HepG2 (cell line): ENCODE measurements around the gene FBXO9. TPM values are rescaled to one million over a fixed set of nuclear protein-coding genes. Genes with fewer than 3 reads are reported as not detected.

ENCODE experiments used
- GABPA ChIP-seq, 2 experiments: IDR thresholded peaks; 2 replicates each; pipeline ENCODE4 v1.6.1; 2011 to 2016; ENCODE audit warnings: low read depth in 2 of 2, low read length in 1 of 2, missing biosample characterization in 1 of 2, missing genetic modification characterization in 1 of 2
- HOXA7 ChIP-seq: sonication (generic); formaldehyde crosslinking; IDR thresholded peaks from 2 replicates; pipeline ENCODE4 v1.8.1; 2022; ENCODE audit warnings: mild to moderate bottlenecking, missing genetic modification reagents, moderate library complexity
- MEIS2 ChIP-seq: sonication (generic); formaldehyde crosslinking; IDR thresholded peaks from 2 replicates; pipeline ENCODE4 v1.9.0; 2021; ENCODE audit warnings: mild to moderate bottlenecking, missing genetic modification reagents
- MTF2 ChIP-seq: sonication (generic); formaldehyde crosslinking; IDR thresholded peaks from 2 replicates; pipeline ENCODE4 v1.5.0; 2020; ENCODE audit warnings: missing genetic modification reagents, borderline replicate concordance
- MYNN ChIP-seq: sonication (generic); formaldehyde crosslinking; IDR thresholded peaks from 2 replicates; pipeline ENCODE4 v1.4.0; 2020; ENCODE audit warnings: mild to moderate bottlenecking, low read depth, missing genetic modification reagents
- NFIB ChIP-seq: sonication (generic); formaldehyde crosslinking; IDR thresholded peaks from 2 replicates; pipeline ENCODE4 v1.9.0; 2021; ENCODE audit warnings: missing genetic modification reagents, mild to moderate bottlenecking, borderline replicate concordance
- POLR2G ChIP-seq: fragments of 200-400 bp; formaldehyde crosslinking; IDR thresholded peaks from 2 replicates; pipeline ENCODE4 v1.6.1; 2018; ENCODE audit warnings: mild to moderate bottlenecking, low read depth, low read length, moderate library complexity
- SALL2 ChIP-seq: sonication (generic); formaldehyde crosslinking; IDR thresholded peaks from 2 replicates; pipeline ENCODE4 v1.8.1; 2023; ENCODE audit warnings: mild to moderate bottlenecking, missing genetic modification reagents, inconsistent platforms
- SCMH1 ChIP-seq: sonication (generic); formaldehyde crosslinking; IDR thresholded peaks from 2 replicates; pipeline ENCODE4 v1.9.0; 2021; ENCODE audit warnings: missing genetic modification reagents, mild to moderate bottlenecking, borderline replicate concordance
- ZIK1 ChIP-seq: sonication (generic); formaldehyde crosslinking; IDR thresholded peaks from 2 replicates; pipeline ENCODE4 v1.5.0; 2020; ENCODE audit warnings: mild to moderate bottlenecking, low read depth, missing genetic modification reagents, borderline replicate concordance
- ZNF121 ChIP-seq: sonication (generic); formaldehyde crosslinking; IDR thresholded peaks from 2 replicates; pipeline ENCODE4 v1.5.0; 2020; ENCODE audit warnings: mild to moderate bottlenecking, missing genetic modification reagents
- ZNF138 ChIP-seq: sonication (generic); formaldehyde crosslinking; IDR thresholded peaks from 2 replicates; pipeline ENCODE4 v1.5.0; 2020; ENCODE audit warnings: mild to moderate bottlenecking, low read depth, missing genetic modification reagents
- ZNF329 ChIP-seq: sonication (generic); formaldehyde crosslinking; IDR thresholded peaks from 2 replicates; pipeline ENCODE4 v1.9.0; 2021; ENCODE audit warnings: low read depth, mild to moderate bottlenecking, missing genetic modification reagents
- ZNF792 ChIP-seq: IDR thresholded peaks from 2 replicates; pipeline ENCODE4 v1.6.1; 2016
- polyA plus RNA-seq, 8 experiments: library from polyadenylated mRNA; depleted of rRNA in 3 of 8; stranded (reverse) in 7 of 8; unstranded in 1 of 8; fragments of >200 nt; fragmentation: Illumina TruSeq in 4 of 8; extraction: Trizol in 4 of 8; gene quantifications; 2 replicates each; pipeline versions ENCODE4 v1.2.1 to v1.2.3, GENCODE V29; 2011 to 2016; ENCODE audit warnings: low read depth in 4 of 8, missing spikeins in 1 of 8, mixed read lengths in 1 of 8; ENCODE audit not compliant: insufficient read depth in 1 of 8
- total RNA-seq, 5 experiments: library from RNA; depleted of rRNA; stranded (reverse); fragments of >200 nt; fragmentation: Illumina TruSeq; extraction: Trizol; gene quantifications; 2 replicates each; pipeline ENCODE4 v1.2.3, GENCODE V29; 2016; ENCODE audit warnings: low read depth in 1 of 5
- TF ChIP-seq, protein P1 (sequence below): sonication (generic); formaldehyde crosslinking; IDR thresholded peaks from 2 replicates; pipeline ENCODE4 v1.4.0; 2020; ENCODE audit warnings: mild to moderate bottlenecking, missing genetic modification reagents
- TF ChIP-seq, protein P2 (sequence below): sonication (generic); formaldehyde crosslinking; IDR thresholded peaks from 2 replicates; pipeline ENCODE4 v1.4.0; 2020; ENCODE audit warnings: low read depth, mild to moderate bottlenecking, missing genetic modification reagents

FBXO9 gene
- total and polyA plus RNA-seq, 2 of the 13 experiments (the other 11 are each of a cell fraction or from before 2014, with no cell fraction given), result 64.3 to 98.4 TPM

DNA sequence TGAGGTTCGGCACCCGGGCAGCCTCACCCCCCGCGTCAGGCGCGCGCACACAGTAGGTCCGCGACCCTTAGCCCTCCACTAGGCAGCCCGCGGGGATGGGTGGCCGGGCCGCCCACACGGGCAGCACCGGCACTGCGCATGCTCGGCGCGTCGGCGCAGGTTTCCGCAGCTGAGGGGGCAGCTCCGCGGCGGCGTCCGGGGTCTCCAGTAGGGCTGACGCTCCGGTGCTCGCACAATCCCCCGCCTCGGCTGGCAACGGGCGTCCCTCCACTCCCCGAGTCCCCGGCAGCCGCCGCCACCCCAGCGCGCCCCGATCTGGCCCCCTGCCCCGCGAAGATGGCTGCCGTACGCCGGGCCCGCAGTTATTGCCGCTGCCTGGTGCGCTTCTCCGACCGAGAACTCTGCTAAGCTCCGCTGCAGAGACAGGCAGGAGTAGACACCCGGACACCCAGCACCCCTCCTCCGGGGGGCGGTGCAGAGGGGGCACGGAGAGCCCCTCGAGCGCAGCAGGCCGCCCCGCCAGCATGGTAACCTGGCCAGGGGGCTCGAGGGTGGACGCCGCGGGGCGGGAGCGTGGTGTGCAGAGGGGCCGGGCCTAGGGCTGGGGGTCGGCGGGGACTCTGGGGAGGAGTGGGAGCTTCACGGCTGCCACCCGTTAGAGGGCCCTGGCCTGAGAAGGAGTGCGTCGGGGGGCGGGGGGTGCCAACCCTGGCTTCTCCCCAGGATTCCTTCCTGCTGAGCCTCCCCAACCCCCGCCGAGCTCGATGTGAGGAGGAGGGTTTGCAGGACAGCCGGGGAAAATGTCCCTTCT is at the start of gene FBXO9 (continued):
- TF ChIP-seq, protein P1, sequence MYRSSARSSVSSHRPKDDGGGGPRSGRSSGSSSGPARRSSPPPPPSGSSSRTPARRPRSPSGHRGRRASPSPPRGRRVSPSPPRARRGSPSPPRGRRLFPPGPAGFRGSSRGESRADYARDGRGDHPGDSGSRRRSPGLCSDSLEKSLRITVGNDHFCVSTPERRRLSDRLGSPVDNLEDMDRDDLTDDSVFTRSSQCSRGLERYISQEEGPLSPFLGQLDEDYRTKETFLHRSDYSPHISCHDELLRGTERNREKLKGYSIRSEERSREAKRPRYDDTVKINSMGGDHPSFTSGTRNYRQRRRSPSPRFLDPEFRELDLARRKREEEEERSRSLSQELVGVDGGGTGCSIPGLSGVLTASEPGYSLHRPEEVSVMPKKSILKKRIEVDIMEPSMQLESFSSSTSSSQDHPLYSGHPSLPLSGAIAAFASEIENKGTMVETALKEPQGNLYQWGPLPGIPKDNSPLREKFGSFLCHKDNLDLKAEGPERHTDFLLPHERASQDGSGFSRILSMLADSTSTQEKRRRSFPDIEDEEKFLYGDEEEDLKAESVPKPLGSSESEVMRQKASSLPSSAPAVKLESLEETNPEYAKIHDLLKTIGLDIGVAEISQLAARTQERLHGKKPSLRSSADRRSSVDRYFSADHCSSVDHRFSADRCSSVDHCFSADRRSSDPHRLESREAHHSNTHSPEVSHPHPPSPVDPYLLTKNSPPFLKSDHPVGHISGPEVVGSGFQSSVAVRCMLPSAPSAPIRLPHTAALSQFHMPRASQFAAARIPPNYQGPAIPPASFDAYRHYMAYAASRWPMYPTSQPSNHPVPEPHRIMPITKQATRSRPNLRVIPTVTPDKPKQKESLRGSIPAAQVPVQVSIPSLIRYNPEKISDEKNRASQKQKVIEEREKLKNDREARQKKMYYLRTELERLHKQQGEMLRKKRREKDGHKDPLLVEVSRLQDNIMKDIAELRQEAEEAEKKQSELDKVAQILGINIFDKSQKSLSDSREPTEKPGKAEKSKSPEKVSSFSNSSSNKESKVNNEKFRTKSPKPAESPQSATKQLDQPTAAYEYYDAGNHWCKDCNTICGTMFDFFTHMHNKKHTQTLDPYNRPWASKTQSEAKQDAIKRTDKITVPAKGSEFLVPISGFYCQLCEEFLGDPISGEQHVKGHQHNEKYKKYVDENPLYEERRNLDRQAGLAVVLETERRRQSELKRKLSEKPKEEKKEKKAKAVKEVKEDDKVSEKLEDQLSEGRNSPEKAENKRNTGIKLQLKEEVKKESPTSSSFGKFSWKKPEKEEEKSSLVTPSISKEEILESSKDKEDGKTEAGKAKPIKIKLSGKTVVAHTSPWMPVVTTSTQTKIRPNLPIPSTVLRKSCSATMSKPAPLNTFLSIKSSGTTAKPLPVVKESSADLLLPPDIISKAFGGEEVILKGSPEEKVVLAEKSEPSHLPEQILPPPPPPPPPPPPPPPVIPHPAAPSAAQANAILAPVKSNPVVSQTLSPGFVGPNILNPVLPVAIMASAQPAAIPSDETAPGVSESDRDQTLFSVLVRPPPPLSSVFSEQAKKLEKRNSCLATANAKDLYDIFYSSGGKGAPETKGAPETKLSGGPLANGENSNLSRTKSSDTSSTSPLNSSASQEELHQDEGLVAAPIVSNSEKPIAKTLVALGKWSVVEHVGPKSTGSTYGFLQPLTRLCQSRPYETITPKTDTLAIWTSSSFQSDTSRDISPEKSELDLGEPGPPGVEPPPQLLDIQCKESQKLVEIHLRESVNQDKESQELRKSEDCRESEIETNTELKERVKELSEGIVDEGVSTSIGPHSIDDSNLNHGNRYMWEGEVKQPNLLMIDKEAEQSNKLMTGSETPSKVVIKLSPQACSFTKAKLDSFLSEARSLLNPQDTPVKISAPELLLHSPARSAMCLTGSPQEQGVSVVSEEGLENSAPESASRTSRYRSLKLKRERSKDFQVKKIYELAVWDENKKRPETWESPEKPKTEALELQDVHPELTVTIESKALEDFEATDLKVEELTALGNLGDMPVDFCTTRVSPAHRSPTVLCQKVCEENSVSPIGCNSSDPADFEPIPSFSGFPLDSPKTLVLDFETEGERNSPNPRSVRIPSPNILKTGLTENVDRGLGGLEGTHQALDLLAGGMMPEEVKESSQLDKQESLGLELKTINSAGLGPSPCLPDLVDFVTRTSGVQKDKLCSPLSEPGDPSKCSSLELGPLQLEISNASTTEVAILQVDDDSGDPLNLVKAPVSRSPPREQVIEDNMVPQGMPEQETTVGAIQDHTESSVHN, result no peak
- TF ChIP-seq MEIS2 (CRISPR knock-in tag) (no peak; the same call in 1 of the 2 replicates), GABPA (IDR thresholded peaks at IDR 0.05; ENCODE audit: low read depth, low read length) (no peak), GABPA (CRISPR knock-in tag; IDR thresholded peaks at IDR 0.05; ENCODE audit: low read depth) (no peak), POLR2G (peak; percentile 84), NFIB (CRISPR knock-in tag) (no peak), ZIK1 (CRISPR knock-in tag) (peak; percentile 79; the same call in 1 of the 2 replicates), MTF2 (CRISPR knock-in tag) (peak; percentile 48; the same call in 1 of the 2 replicates), MYNN (CRISPR knock-in tag) (no peak), ZNF329 (CRISPR knock-in tag) (peak; percentile 30; the same call in 1 of the 2 replicates), ZNF121 (CRISPR knock-in tag) (peak; percentile 93), ZNF792 (CRISPR knock-in tag) (0 out of 2 replicates have a peak, but pooled peaks have one; percentile 11), HOXA7 (CRISPR knock-in tag) (0 out of 2 replicates have a peak, but pooled peaks have one; percentile 82), SCMH1 (CRISPR knock-in tag) (no peak), SALL2 (CRISPR knock-in tag) (peak; percentile 38; the same call in 1 of the 2 replicates), ZNF138 (peak; percentile 82; the same call in 1 of the 2 replicates)
- TF ChIP-seq, protein P2, sequence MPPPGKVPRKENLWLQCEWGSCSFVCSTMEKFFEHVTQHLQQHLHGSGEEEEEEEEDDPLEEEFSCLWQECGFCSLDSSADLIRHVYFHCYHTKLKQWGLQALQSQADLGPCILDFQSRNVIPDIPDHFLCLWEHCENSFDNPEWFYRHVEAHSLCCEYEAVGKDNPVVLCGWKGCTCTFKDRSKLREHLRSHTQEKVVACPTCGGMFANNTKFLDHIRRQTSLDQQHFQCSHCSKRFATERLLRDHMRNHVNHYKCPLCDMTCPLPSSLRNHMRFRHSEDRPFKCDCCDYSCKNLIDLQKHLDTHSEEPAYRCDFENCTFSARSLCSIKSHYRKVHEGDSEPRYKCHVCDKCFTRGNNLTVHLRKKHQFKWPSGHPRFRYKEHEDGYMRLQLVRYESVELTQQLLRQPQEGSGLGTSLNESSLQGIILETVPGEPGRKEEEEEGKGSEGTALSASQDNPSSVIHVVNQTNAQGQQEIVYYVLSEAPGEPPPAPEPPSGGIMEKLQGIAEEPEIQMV (CRISPR knock-in tag), result peak; percentile 90
